ENCODE data around the gene UBAC2.
"Not testable (repeated sequence)": the region's sequence is repeated elsewhere in the genome, so short reads cannot be mapped to it uniquely, and the experiment has no call there.

Gene UBAC2

DNA sequence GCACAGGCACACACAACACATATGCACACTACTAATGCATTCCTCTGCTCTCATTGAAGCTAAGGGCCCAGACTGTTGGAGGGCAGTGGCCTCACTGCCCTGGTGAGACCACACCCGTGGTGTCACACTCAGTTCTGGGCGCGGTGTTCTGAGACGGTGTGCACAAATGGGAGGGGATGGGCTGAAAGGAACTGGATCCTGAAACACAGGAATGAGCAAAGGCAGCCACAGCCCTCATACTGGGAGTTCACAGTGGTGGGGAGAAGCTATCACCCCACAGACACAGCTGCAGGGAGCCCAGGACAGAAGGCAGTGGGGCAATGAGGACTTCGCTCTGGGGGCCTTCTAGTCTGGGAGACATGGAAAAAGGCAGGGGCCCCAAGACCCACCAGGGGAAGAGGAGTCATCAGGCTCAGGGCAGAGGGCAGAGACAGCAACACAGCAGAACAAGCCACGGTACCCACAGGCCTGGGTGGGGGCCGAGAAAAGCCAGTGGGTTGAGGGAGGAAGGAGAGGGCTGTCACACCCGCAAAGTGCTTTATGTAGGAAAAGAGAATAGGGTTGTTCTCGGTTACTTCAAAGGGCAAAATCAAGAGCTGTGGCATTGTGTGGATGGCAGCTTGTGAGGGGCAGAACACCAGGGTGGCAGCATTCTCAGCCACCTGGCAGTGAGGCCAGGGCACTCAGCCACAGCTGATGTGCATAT lies 181.9 kb downstream of the UBAC2 start:
- DNase-seq: no peak

DNA sequence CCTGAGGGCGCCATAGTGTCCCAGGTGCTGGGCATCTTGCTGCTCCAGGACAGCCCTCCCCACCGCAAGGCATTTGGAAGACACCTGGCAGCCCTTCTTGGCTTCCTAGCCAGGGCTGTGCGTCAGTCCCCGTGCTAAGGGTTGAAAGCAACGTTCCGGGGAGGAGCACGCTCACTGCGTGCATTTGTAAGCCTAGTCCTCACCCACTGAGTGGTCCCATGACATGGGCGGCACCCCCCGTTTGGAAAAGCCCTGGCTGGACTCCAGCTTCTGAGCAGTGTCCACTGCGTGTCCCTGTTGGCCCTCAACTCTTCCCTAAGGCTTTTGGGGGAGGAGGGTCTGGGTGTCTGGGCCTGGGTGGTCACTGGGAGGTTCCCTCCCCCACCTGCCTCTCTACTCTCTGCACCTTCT lies 182.9 kb downstream of the UBAC2 start:
- DNase-seq: no peak

DNA sequence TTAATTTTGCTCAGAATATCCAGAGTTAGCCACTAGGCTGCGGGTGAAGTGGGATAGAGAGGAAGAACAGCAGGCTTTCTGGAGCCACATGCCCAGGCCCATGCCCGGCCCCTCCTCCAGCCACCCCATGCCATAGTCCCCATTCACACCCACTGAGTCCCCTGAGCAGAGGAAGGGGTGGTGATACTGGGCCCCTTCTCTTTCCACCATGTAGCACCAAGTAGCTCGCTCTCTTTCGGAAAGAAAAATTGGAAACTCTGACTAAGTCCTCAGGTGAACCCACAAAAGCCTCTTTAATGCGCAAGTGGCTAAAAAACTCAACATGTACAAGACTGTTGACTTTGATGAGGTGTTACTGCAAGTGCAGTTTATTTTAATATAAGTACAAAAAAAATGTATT lies 183.3 kb downstream of the UBAC2 start:
- no peak for DNase-seq

DNA sequence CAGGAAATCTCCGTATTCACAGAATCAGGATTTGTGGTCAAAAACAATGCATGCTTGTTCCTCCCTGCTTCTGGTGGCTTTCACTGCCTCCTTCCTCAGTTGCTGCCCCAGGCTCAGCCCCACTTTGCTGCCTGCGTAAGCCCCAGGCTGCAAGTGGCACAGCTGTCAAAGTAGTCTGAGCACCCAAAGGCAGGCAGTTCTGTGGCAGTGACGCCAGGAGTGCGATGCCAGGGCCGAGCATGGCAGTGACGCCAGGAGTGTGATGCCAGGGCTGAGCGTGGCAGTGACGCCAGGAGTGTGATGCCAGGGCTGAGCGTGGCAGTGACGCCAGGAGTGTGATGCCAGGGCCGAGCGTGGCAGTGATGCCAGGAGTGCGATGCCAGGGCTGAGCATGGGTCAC lies 183.8 kb downstream of the UBAC2 start:
- no peak for DNase-seq

DNA sequence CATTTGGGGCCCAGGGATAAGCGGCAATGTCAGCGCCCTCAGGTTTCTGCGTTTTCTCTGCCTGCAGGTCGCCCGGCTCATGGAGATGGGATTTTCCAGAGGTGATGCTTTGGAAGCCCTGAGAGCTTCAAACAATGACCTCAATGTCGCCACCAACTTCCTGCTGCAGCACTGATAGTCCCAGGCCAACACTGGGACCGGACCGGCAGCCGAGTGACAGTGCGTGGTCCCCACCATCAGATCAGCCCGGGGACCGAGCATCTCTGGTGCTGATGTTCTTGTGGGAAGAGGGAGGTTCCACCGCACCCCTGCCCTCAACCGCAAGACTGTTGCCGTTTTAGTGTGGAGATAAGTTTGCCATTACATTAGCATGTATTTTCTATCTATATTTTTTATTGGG lies 184.5 kb downstream of the UBAC2 start:
- no peak for DNase-seq

DNA sequence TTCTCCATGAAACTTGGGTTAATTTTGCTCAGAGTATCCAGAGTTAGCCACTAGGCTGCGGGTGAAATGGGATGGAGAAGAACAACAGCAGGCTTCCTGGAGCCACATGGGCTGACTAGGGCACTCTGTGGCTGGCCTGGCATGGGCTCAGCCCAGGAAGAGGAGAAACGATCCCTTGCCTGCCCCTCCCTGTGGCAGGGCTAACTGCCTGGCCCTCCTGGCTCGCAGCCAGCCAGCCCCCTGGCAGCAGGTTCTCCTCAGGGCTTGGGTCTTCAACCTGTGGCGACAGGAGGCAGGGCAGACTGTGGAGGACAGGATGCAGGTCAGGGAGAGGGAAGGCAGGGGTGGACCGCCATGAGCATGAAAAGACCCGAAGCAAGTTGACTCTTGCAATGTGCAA lies 185.3 kb downstream of the UBAC2 start:
- DNase-seq: no peak

DNA sequence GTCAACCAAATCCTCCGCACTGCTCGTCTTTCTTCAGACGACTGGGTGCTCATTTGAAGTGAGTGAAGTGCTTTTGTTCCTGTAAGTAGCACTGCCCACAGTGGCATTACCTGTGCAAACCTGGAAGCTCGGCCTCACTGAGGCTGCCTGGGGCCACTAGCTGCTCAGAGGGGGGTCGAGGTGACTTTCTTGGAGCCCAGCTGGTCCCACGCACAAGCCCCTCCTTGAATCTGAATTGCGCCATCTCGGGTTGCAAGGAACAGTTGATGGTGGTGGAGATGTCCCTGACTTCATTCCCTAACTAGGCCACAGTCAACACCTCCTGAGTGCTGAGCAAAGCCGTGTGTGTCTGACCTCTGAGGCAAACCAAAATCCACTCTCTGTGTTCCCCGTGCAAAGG lies 185.8 kb downstream of the UBAC2 start:
- no peak for DNase-seq

DNA sequence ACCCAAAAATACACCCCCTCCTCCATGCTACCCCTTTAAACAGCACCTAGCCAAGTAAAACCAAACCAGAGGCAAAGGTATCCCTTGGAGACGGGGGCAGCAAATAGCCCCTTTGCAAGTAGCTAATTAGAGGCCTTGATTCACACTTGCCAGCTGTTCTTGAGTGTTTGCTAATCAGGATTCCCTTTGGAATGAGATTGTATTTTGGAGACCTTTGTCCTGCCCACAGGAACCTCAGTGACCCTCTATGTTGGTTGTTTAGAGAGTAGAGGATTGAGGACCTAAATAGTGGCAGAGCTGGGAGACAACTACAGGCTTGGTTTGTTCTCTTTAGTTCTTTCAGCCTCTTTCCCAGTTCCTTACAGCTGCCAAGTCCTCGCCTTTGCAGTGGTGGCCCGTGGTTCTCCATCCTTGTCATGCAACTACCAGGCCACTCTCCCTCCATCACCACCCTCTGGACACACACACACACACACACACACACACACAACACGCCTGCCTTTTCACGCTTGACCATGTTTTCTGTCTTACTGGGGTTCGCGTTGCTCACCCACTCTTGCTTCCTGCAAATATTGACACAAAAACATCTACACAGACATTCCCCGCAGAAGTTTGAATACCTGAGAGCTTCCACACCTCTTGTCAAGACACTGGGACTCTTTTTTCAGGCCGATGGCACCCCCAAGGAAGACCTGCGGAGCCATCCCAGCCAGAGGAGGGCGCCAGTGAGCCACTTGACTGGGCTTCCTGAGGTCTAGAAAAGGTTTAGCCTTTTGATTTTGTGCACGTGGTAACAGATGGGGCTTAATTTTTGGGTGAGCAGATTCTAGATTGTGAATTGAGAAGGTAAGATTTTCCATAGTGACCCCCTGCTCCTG lies 186.5 kb downstream of the UBAC2 start:
- DNase-seq: peak; percentile 8

DNA sequence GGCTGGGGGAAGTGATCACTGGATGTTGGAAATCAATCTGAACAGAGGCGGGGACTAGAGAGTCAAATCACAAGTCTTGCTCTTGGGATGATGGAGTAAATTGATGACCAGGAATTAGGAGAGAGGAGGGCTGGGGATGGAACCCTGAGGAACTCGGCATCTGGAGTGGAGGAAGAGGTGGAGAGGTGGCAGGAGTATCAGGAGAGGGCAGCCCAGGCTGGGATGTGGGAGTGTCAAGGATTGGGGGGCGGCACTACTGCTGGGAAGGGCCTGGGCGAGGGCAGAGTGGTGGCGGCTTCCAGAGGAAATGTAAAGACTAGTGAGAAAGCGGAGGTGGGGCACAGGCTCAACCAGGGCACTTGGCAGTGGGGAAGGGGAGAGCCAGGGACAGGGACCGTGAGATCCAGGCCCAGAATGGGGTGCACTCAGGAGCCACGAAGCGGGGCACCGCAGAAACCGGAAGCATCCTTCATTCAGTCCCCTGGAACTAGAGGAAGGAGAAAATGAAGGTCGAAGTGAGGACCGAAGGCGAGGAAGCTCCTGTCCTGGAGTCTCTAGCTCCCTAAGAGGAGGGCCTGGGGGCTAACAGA lies 187.8 kb downstream of the UBAC2 start:
- DNase-seq: no peak

DNA sequence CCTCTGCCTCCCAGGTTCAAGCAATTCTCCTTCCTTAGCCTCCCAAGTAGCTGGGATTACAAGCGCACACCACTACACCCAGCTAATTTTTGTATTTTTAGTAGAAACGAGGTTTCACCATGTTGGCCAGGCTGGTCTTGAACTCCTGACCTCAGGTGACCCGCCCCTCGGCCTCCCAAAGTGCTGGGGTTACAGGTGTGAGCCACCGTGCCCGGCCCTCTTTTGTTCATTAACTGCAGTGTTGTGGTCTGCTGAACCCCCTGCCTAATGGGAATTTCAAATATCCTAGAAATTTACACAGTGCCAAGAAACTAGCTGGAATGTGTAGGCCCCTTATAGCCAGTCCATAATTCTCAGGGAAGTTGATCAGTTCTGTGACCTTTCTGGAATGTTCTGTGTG lies 188.4 kb downstream of the UBAC2 start:
- DNase-seq: not testable (repeated sequence)

DNA sequence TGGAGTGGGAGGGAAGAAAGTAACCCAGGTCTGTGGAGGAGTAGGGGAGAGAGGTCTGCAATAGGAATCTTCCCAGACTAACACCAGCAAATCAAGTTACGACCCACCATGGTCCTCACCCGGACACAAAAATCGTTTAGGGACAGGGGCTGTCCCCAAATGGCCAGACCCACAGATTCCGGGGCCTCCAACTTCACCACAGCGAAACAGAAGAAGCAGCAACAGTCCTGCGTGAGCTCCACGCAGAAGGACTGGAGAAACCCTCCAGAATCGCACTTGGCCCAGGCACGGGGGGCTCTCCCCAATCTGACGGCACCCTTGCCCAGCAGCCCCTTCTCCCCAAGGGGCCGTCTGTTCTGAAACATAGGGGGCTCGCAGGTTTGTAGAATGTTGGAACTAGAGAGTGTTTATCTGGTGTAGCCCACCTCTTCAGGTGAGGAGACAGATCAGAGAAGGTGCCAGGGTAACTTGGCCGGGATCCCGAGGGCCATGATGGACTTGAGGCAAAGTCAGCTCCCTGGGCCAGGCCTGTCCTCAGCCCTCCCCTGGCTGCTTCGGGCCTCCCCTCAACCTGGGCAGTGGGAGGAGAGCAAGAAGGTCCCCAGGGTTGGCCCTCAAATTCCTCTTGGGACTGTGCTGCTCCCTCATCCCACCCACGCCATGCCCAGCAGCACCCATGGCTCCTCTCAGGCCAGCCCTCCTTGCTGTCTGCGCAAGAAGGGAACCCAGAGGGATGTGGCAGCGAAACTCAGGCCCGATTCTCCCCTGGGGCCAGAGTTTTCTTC lies 189.1 kb downstream of the UBAC2 start:
- no peak for DNase-seq

DNA sequence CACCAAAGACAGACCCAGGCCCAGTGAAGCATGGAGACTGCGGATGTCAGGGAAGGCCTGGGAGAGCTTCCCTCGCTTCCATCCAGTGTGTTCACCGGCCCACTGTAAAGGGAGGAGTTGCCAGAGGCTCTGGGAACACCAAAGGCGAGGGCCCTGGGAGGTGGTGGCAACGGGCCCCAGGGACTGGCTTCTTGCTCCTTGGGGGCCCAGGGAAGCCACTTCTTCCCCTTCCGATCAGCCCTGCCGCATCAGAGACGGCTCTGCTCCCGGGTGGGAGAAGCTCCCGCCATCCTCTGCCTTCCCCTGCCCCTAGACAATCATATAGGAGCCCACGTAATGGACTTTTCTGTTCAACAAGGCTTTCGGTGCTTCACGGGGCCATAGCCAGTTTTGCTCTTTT lies 189.9 kb downstream of the UBAC2 start:
- DNase-seq: no peak

DNA sequence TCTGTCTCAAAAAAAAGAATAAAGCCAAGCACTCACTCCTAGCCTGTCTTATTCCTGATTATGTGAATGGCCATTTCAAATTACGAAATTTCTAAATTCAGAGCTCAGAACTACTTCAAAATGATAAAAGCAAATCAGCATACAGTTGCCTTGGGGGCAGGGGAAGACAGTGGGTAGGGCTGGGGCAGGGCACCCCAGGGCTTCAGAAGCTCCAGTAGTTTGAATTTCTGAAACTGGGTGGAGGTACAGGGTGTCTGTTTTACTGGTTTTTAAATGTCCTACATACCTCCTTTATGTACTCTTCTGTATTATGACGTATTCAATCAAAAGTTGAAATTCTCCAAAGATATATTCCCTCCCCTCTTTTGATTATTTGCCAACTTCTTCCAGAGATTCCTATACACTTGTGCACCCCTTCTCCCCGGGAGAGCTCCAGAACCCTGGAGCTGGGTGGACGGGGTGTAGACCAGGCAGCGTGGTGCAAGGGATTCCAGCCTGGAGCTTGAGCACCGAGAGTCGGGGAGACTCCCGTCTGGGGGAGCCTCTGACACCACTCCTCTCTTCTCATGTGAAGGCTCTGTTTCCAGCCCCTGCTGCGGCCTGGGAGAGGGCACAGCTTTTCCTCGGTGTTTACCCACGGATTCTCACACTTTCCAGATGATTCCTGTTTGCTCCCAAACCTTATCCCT lies 191.3 kb downstream of the UBAC2 start:
- DNase-seq: no peak

DNA sequence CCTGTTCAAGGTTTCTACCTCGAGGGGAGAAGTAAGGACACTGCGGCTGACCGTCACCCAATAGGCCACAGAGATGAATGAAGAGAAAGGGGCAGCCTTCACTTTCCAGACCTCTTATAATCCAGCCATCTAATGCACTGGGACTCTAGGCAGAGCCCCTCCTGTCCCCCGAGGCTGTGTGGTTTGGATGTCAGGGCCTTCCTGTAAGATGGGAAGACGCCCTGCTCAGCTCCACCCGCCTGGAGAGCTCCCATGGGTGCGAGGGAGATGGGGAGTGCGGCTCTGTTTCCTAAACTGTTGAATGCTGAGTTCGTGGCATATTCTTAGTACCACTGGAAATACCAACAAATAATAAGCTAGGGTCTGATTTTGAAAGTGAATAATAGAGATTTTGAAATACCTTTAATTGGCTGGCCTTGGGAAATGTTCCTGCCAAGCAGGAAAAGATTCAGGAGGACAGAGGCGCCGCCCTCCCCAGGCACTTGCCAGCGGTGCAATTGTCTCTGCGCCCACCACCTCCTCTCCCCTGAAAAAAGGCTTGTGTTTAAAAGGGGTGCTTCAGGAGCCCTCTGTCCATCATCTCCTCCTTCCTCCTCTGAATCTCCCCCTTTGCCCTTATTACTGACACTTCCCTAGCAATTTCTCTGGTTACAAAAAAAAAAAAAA lies 191.9 kb downstream of the UBAC2 start:
- no peak for DNase-seq

DNA sequence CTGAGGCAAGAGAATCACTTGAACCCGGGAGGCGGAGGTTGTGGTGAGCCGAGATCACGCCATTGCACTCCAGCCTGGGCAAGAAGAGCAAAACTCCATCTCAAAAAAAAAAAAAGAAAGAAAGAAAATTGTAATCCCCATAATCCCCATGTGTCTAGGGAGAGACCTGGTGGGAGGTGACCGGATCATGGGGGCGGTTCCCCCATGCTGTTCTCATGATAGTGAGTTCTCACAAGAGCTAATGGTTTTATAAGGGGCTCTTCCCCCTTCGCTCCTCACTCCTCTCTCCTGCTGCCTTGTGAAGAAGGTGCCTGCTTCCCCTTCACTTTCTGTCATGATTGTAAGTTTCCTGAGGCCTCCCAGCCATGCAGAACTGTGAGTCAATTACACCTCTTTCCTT lies 192.7 kb downstream of the UBAC2 start:
- DNase-seq: not testable (repeated sequence)

DNA sequence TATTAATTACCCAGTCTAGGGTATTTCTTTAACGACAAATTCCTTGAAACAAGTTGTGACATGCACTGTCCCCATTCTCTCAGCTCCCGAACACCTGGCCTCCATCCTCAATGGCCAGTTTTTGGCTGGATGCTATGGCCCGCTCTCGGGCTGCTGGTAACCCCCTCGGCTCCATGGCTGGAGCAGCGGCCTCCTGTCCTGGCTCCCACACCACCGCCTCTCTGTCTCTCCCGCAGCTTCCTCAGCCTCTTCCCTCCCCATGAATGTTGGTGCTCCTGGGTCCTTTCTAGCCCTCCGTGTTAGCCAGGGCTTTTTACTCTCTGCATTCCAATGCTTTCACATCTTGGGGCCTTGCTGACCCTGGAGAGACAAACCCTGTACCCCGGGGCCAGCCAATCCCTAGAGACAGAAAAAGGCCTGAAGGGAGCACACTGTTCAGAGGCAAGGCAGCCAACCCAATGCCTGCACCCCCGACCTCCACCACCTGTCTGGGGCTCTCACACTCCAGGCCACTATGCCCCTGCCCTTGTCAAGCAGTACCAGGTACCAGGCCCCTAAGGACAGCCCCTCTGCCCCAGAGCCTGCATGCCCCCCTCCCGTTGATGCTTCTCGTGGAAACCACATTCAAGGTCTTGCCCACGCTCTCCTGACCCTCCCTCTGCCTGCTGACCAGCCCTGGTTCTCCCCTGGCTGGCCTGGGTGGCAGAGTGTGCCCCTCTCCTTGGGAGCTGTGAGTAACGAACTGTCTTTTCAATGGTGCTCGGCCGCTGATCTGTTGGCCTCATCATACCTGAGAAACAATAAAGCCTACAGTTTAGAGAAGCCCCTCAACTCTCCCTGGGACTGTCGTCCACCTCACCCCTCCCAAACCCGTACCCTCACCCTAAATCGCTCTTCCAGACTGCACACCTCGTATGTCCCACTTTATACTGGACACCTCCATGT lies 193.4 kb downstream of the UBAC2 start:
- DNase-seq: no peak

DNA sequence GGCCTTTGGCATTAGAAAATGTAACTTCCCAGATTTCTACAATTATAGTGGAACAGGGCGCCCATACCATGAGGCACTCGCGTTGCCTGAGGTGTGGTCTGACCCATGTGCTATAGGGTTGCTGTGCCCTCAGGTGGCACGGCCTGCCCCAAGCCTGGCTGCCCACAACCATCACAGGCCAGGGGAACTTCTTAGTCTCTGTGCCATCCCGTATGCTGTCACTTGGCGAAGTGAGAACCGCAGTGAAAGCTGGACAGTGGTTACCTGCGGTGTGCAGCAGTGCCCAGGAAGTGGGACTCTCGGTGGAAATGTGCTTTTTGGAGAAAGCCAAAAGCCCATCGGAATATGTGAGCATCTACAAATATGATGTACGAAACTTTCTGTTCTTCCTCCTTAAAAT lies 194.8 kb downstream of the UBAC2 start:
- DNase-seq: no peak

DNA sequence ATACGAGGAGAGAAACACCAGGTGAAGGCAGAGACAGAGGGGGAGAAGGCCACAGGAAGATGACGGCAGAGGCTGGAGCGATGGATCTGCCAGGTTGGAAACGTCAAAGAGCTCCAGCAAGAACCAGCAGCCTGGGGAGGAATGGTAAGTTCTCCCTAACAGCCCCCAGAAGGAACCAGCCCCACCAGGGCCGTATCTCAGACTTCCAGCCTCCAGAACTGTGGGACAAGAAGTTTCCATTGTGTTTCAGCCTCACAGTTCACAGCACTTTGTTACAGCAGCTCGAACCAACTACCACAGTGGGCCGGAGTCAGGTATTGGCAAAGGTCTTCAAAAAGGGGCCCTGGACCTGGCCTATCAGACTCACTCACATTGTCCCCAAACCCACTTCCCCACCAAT lies 195.8 kb downstream of the UBAC2 start:
- DNase-seq: no peak

DNA sequence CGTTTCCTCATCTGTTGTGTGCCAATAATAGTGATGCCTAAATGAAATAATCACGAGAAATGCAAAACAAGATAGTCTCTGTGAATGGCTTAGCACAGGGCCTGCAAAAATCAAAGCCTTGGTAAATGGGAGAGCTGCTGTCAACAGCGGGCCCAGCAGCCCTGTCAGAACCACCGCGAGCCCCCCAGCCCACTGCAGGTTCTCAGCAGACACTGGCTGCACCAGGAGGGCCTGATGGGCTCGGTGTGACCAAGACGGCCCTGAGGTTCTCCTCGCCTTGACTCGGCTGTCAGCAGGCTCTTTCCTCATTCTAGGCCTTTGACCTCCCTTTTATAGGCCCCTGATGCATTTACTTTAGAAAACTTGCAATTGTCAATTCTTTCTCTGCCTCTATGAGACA lies 197.4 kb downstream of the UBAC2 start:
- no peak for DNase-seq

DNA sequence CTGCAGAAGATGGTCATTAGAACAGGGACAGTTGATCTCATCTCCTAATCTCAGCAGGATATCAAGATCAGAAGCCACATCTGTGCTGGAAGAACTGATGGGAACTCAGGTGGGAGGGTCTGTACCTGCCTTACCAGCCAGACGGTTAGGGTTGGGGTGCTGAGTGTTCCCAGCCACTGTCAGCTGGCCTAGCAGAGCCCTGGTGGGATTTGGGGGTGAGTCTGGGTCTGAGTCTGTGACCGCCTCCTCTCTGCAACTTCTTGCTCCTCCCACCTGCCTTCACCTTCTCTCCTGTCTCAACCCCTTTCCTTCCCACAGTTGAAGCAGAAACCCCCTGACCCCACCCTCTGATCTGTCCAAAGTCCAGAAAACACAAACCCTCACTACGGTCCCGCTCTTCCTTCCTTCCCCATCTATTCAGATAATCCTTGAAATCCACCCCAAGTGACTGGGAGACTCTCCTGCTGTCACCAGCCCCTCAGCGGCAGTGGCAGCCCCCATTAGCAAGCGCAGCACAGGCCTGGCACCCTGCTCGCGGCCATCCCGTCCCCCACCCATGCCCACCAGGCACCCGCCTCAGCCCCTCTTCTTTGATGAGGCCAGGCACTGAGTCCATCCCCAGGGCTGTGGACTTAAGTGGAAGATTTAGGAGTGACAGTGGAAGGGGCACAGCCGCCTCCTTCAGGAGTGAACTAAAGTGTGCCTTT lies 198.4 kb downstream of the UBAC2 start:
- DNase-seq: no peak
